SK-N-SH (cell line): ENCODE data around the gene SHISAL2B. TPM values are rescaled to one million over a fixed set of nuclear protein-coding genes. Genes with fewer than 3 reads are reported as not detected.

Experiments used
- CTCF ChIA-PET: fragments of 300-600, 350-600 bp; formaldehyde crosslinking; extraction: SDS; loops from one replicate; lab custom pipeline; 2021; lab: Yijun Ruan, JAX
- POLR2A ChIA-PET: fragments of 350-600 bp; sonication (Branson Sonifier 250); formaldehyde crosslinking; extraction: SDS; loops from one replicate; lab custom pipeline; 2020; ENCODE audit warnings: antibody characterized with exemption, inconsistent platforms; lab: Yijun Ruan, JAX
- DNase-seq: peaks from one replicate; pipeline ENCODE4 v3.0.0; 2012
- H2AFZ ChIP-seq: fragments of 200-600 bp; sonication (generic); 2 replicates; pipeline ENCODE4 v1.8.1; 2016; ENCODE audit warnings: antibody characterized with exemption, mild to moderate bottlenecking, low read depth
- H3F3A ChIP-seq: fragments of 200-600 bp; sonication (generic); replicated peaks from 2 replicates; pipeline ENCODE3; 2016; ENCODE audit warnings: antibody characterized with exemption, mild to moderate bottlenecking; ENCODE audit not compliant: insufficient read depth
- H3K27ac ChIP-seq, 2 experiments: fragments of 200-500 bp in 1 of 2; fragments of 200-600 bp in 1 of 2; sonication (Bioruptor generic) in 1 of 2; sonication (generic), shearing (Covaris generic) in 1 of 2; 2 replicates each; pipeline versions ENCODE4 v1.5.1 to v1.6.1; 2014 to 2016; ENCODE audit warnings: low read depth in 2 of 2, inconsistent platforms in 1 of 2, low read length in 1 of 2, mild to moderate bottlenecking in 1 of 2, mixed read lengths in 1 of 2
- H3K27me3 ChIP-seq: fragments of 200-600 bp; sonication (generic), shearing (Covaris generic); 2 replicates; pipeline ENCODE4 v1.6.1; 2016; ENCODE audit warnings: mixed run types; ENCODE audit not compliant: insufficient read depth
- H3K36me3 ChIP-seq, 2 experiments: fragments of 200-500 bp in 1 of 2; fragments of 200-600 bp in 1 of 2; sonication (Bioruptor generic) in 1 of 2; sonication (generic) in 1 of 2; replicated peaks in 1 of 2; 2 replicates each; pipeline versions ENCODE3 to v1.5.1; 2014 to 2016; ENCODE audit warnings: low read length in 1 of 2, mild to moderate bottlenecking in 1 of 2; ENCODE audit not compliant: insufficient read depth in 2 of 2, control insufficient read depth in 1 of 2
- H3K4me1 ChIP-seq, 2 experiments: fragments of 200-500 bp in 1 of 2; fragments of 200-600 bp in 1 of 2; sonication (Bioruptor generic) in 1 of 2; sonication (generic), shearing (Covaris generic) in 1 of 2; 2 replicates each; pipeline versions ENCODE4 v1.5.1 to v1.6.1; 2014 to 2016; ENCODE audit warnings: low read depth in 1 of 2, low read length in 1 of 2, mixed run types in 1 of 2; ENCODE audit not compliant: insufficient read depth in 2 of 2, control insufficient read depth in 1 of 2
- H3K4me2 ChIP-seq: fragments of 200-600 bp; sonication (generic), shearing (Covaris generic); 2 replicates; pipeline ENCODE4 v1.6.1; 2017; ENCODE audit warnings: mixed run types
- H3K4me3 ChIP-seq, 2 experiments: fragments of 200-500 bp in 1 of 2; fragments of 200-600 bp in 1 of 2; sonication (Bioruptor generic) in 1 of 2; sonication (generic), shearing (Covaris generic) in 1 of 2; 2 replicates each; pipeline versions ENCODE4 v1.5.1 to v1.8.1; 2014 to 2016; ENCODE audit warnings: low read depth in 2 of 2, inconsistent platforms in 1 of 2, low read length in 1 of 2, mild to moderate bottlenecking in 1 of 2, mixed read lengths in 1 of 2, moderate library complexity in 1 of 2
- H3K79me2 ChIP-seq: fragments of 200-600 bp; sonication (generic); 2 replicates; pipeline ENCODE4 v1.8.1; 2017; ENCODE audit warnings: mild to moderate bottlenecking; ENCODE audit not compliant: insufficient read depth
- H3K9ac ChIP-seq: fragments of 200-600 bp; sonication (generic); 2 replicates; pipeline ENCODE4 v1.6.1; 2017; ENCODE audit warnings: mixed run types
- H3K9me2 ChIP-seq: fragments of 200-600 bp; sonication (generic); 2 replicates; pipeline ENCODE4 v1.6.1; 2017; ENCODE audit warnings: mixed run types
- H3K9me3 ChIP-seq: fragments of 200-600 bp; sonication (generic); 2 replicates; pipeline ENCODE4 v1.6.1; 2017; ENCODE audit warnings: mixed run types, mild to moderate bottlenecking, moderate library complexity
- H4K20me1 ChIP-seq: fragments of 200-600 bp; sonication (generic); 2 replicates; pipeline ENCODE4 v1.6.1; 2017; ENCODE audit warnings: mild to moderate bottlenecking, mixed run types; ENCODE audit not compliant: insufficient read depth
- CTCF ChIP-seq: fragments of 200-600 bp; sonication (generic); IDR thresholded peaks from 2 replicates; pipeline ENCODE4 v1.6.1; 2017; ENCODE audit warnings: antibody characterized with exemption, mild to moderate bottlenecking, moderate library complexity
- ELF1 ChIP-seq: IDR thresholded peaks from 2 replicates; pipeline ENCODE4 v1.4.0; 2012
- EZH2phosphoT487 ChIP-seq: fragments of 200-600 bp; sonication (generic); IDR thresholded peaks from 2 replicates; pipeline ENCODE4 v1.6.1; 2017; ENCODE audit warnings: low read depth, mixed run types, mild to moderate bottlenecking, antibody characterized with exemption, moderate library complexity, borderline replicate concordance
- FOXM1 ChIP-seq: IDR thresholded peaks from 2 replicates; pipeline ENCODE4 v1.4.0; 2012; ENCODE audit warnings: low read depth, mild to moderate bottlenecking
- GABPA ChIP-seq: IDR thresholded peaks from 2 replicates; pipeline ENCODE4 v1.4.0; 2012; ENCODE audit warnings: low read depth, mild to moderate bottlenecking
- MEF2A ChIP-seq: IDR thresholded peaks from 2 replicates; pipeline ENCODE4 v1.4.0; 2012; ENCODE audit warnings: low read depth, borderline replicate concordance
- MXI1 ChIP-seq: IDR thresholded peaks from 2 replicates; pipeline ENCODE4 v1.6.1; 2012; ENCODE audit warnings: mild to moderate bottlenecking, low read depth, low read length, improper control_type of control experiment
- PBX3 ChIP-seq: IDR thresholded peaks from 2 replicates; pipeline ENCODE4; 2012
- POLR2AphosphoS5 ChIP-seq: IDR thresholded peaks from 2 replicates; pipeline ENCODE4 v1.6.1; 2012; ENCODE audit warnings: low read depth, low read length
- RAD21 ChIP-seq: IDR thresholded peaks from 2 replicates; pipeline ENCODE4 v1.6.1; 2012; ENCODE audit warnings: mild to moderate bottlenecking, low read length
- RCOR1 ChIP-seq: fragments of 150-350 bp; IDR thresholded peaks from 2 replicates; pipeline ENCODE4 v1.6.1; 2017; ENCODE audit warnings: antibody characterized with exemption, low read length
- REST ChIP-seq: IDR thresholded peaks from 2 replicates; pipeline ENCODE4 v1.6.1; 2012; ENCODE audit warnings: mild to moderate bottlenecking, low read depth, low read length, moderate library complexity
- RXRA ChIP-seq: IDR thresholded peaks from 2 replicates; pipeline ENCODE4 v1.4.0; 2012; ENCODE audit warnings: low read depth, mild to moderate bottlenecking, borderline replicate concordance
- SIN3A ChIP-seq: IDR thresholded peaks from 2 replicates; pipeline ENCODE4 v1.6.1; 2012; ENCODE audit warnings: low read depth, mild to moderate bottlenecking, low read length, moderate library complexity, borderline replicate concordance
- TAF1 ChIP-seq: IDR thresholded peaks from 2 replicates; pipeline ENCODE4 v1.6.1; 2012; ENCODE audit warnings: low read depth, mild to moderate bottlenecking, low read length, moderate library complexity, borderline replicate concordance
- TCF12 ChIP-seq: IDR thresholded peaks from 2 replicates; pipeline ENCODE4 v1.4.0; 2012
- USF1 ChIP-seq: IDR thresholded peaks from 2 replicates; pipeline ENCODE4 v1.4.0; 2012; ENCODE audit warnings: low read depth, borderline replicate concordance
- USF2 ChIP-seq: fragments of 150-350 bp; IDR thresholded peaks from 2 replicates; pipeline ENCODE4 v1.6.1; 2017; ENCODE audit warnings: antibody characterized with exemption, low read length, low read depth, borderline replicate concordance
- WGBS: methylation state at CpG from one replicate; pipeline ENCODE4 v1.1.6; 2017; ENCODE audit warnings: low lambda C conversion rate; 5-methylcytosine and 5-hydroxymethylcytosine counted together
- polyA plus RNA-seq, 3 experiments: library from polyadenylated mRNA; depleted of rRNA; stranded (reverse); fragments of >200 nt; gene quantifications; 2 replicates each; pipeline ENCODE4 v1.2.3, GENCODE V29; 2012

Gene SHISAL2B
- polyA plus RNA-seq, 1 of the 3 experiments (the other 2 are of a cell fraction), result not detected

GRCh38 chr5:64666078-64666477, 24.2 kb upstream of the SHISAL2B start:
- CTCF ChIA-PET, result no interaction called here
- Histone ChIP-seq H3K27me3 (no peaks in the 10 kb centered on the region; the same call in 1 of the 2 replicates), H3K4me3 (no peak overlapping the region), H3K9me3 (no peaks in the 10 kb centered on the region), H3K4me2 (no peak overlapping the region), H3K9me2 (no peaks in the 10 kb centered on the region), H3K79me2 (no peaks in the 10 kb centered on the region), H3K4me1 (no peaks in the 10 kb centered on the region), H3K9ac (no peak overlapping the region), H3K27ac (no peak overlapping the region), H3K36me3 (no peaks in the 10 kb centered on the region), H3F3A (no peaks in the 10 kb centered on the region), H2AFZ (no peak overlapping the region), H4K20me1 (no peaks in the 10 kb centered on the region)
- 9% methylated on average over 1 of the region's 1 CpG for WGBS
- DNase-seq, result no peak
- no peak for TF ChIP-seq SIN3A
- TF ChIP-seq RXRA, result no peak
- TF ChIP-seq GABPA, result no peak
- no peak for TF ChIP-seq MEF2A
- TF ChIP-seq RAD21, result no peak
- no peak for TF ChIP-seq ELF1
- TF ChIP-seq PBX3, result no peak
- TF ChIP-seq TCF12, result no peak
- no peak for TF ChIP-seq CTCF
- no peak for TF ChIP-seq USF2
- no peak for TF ChIP-seq FOXM1
- no peak for TF ChIP-seq RCOR1
- no peak for TF ChIP-seq EZH2phosphoT487
- no peak for TF ChIP-seq MXI1
- POLR2A ChIA-PET, result no interaction called here

- Histone ChIP-seq H3K36me3 (no peaks in the 10 kb centered on the region), H2AFZ (no peak overlapping the region), H3K9me3 (no peaks in the 10 kb centered on the region), H3F3A (no peaks in the 10 kb centered on the region), H3K9ac (no peak overlapping the region), H3K4me2 (no peak overlapping the region), H3K27ac (no peak overlapping the region), H4K20me1 (no peaks in the 10 kb centered on the region), H3K9me2 (no peaks in the 10 kb centered on the region), H3K4me1 (no peaks in the 10 kb centered on the region), H3K4me3 (no peak overlapping the region), H3K27me3 (no peaks in the 10 kb centered on the region; the same call in 1 of the 2 replicates), H3K79me2 (no peaks in the 10 kb centered on the region)
- 42% methylated on average over 4 of the region's 4 CpGs for WGBS
- DNase-seq, result no peak
- ChIA-PET POLR2A (no interaction called here), CTCF (no interaction called here)
- TF ChIP-seq TAF1 (no peak), USF1 (no peak), EZH2phosphoT487 (no peak), RXRA (no peak), REST (no peak), POLR2AphosphoS5 (no peak), PBX3 (no peak), RAD21 (no peak)
Measured at GRCh38 chr5:64667068-64667467, 23.2 kb upstream of the SHISAL2B start.
